Mesenchymal stem cell (in vitro differentiated cells and primary cell): ENCODE data around the gene SETD6.

ENCODE experiments used
- DNase-seq: peaks from one replicate; pipeline ENCODE4 v3.0.0-alpha.2; 2013
- H2AFZ ChIP-seq: one replicate; pipeline ENCODE4 v1.6.1; 2013; ENCODE audit warnings: low read depth, mild to moderate bottlenecking, control low read depth, inconsistent platforms, low read length, moderate library complexity
- H2AK5ac ChIP-seq: 2 replicates; pipeline ENCODE4 v1.6.1; 2013; ENCODE audit warnings: low read length, moderate library complexity, mild to moderate bottlenecking, inconsistent platforms; ENCODE audit not compliant: severe bottlenecking
- H2BK120ac ChIP-seq: one replicate; pipeline ENCODE4 v1.6.1; 2013; ENCODE audit warnings: low read depth, mild to moderate bottlenecking, inconsistent platforms, low read length, moderate library complexity
- H2BK12ac ChIP-seq, 2 experiments: one replicate each; pipeline ENCODE4 v1.6.1; 2013; ENCODE audit warnings: inconsistent platforms in 2 of 2, low read length in 2 of 2, mild to moderate bottlenecking in 2 of 2, moderate library complexity in 2 of 2, control low read depth in 1 of 2
- H2BK15ac ChIP-seq: one replicate; pipeline ENCODE4 v1.6.1; 2013; ENCODE audit warnings: mild to moderate bottlenecking, low read depth, inconsistent platforms; ENCODE audit not compliant: poor library complexity, severe bottlenecking
- H2BK5ac ChIP-seq: 2 replicates; pipeline ENCODE4 v1.6.1; 2013; ENCODE audit warnings: low read depth, mild to moderate bottlenecking, low read length, control low read depth, inconsistent platforms; ENCODE audit not compliant: poor library complexity, severe bottlenecking
- H3K14ac ChIP-seq, 2 experiments: one replicate each; pipeline ENCODE4 v1.6.1; 2013; ENCODE audit warnings: inconsistent platforms in 2 of 2, low read length in 2 of 2, control low read depth in 1 of 2, mild to moderate bottlenecking in 1 of 2, moderate library complexity in 1 of 2
- H3K18ac ChIP-seq, 2 experiments: one replicate each; pipeline ENCODE4 v1.6.1; 2013; ENCODE audit warnings: inconsistent platforms in 2 of 2, low read length in 2 of 2, control low read depth in 1 of 2, low read depth in 1 of 2, mild to moderate bottlenecking in 1 of 2
- H3K23ac ChIP-seq, 2 experiments: one replicate each; pipeline ENCODE4 v1.6.1; 2013; ENCODE audit warnings: inconsistent platforms in 2 of 2, low read length in 2 of 2, mild to moderate bottlenecking in 2 of 2, moderate library complexity in 2 of 2, control low read depth in 1 of 2
- H3K27ac ChIP-seq: 2 replicates; pipeline ENCODE4 v1.5.1; 2013; ENCODE audit warnings: mild to moderate bottlenecking, moderate library complexity, low read length, control low read depth, inconsistent platforms; ENCODE audit not compliant: poor library complexity, severe bottlenecking
- H3K27me3 ChIP-seq, 2 experiments: 2 replicates each; pipeline versions ENCODE4 v1.6.1 to v1.7.0; 2013; ENCODE audit warnings: low read length in 2 of 2, mild to moderate bottlenecking in 2 of 2, moderate library complexity in 2 of 2, control low read depth in 1 of 2, inconsistent platforms in 1 of 2; ENCODE audit not compliant: control insufficient read depth in 1 of 2, insufficient read depth in 1 of 2
- H3K36me3 ChIP-seq, 2 experiments: 2 replicates each; pipeline versions ENCODE4 v1.6.1 to v1.7.0; 2013; ENCODE audit warnings: low read length in 2 of 2, control low read depth in 1 of 2, inconsistent platforms in 1 of 2, low read depth in 1 of 2, mild to moderate bottlenecking in 1 of 2; ENCODE audit not compliant: insufficient read depth in 2 of 2, control insufficient read depth in 1 of 2
- H3K4ac ChIP-seq, 2 experiments: one replicate each; pipeline ENCODE4 v1.6.1; 2013; ENCODE audit warnings: inconsistent platforms in 2 of 2, low read length in 2 of 2, mild to moderate bottlenecking in 2 of 2, moderate library complexity in 2 of 2, control low read depth in 1 of 2, low read depth in 1 of 2
- H3K4me1 ChIP-seq: 2 replicates; pipeline ENCODE4 v1.6.1; 2013; ENCODE audit warnings: low read depth, low read length, control low read depth; ENCODE audit not compliant: control insufficient read depth, insufficient read depth
- H3K4me2 ChIP-seq: 2 replicates; pipeline ENCODE4 v1.6.1; 2013; ENCODE audit warnings: low read length, mild to moderate bottlenecking, inconsistent platforms; ENCODE audit not compliant: poor library complexity, severe bottlenecking
- H3K4me3 ChIP-seq, 2 experiments: 2 replicates each; pipeline versions ENCODE4 v1.5.1 to v1.7.0; 2013; ENCODE audit warnings: low read length in 2 of 2, mild to moderate bottlenecking in 2 of 2, control low read depth in 1 of 2, low read depth in 1 of 2; ENCODE audit not compliant: insufficient read depth in 1 of 2
- H3K79me1 ChIP-seq: replicated peaks from 2 replicates; pipeline ENCODE4 v1.6.1; 2013; ENCODE audit warnings: mild to moderate bottlenecking, control low read depth, low read length, inconsistent platforms; ENCODE audit not compliant: poor library complexity, severe bottlenecking
- H3K9ac ChIP-seq: 2 replicates; pipeline ENCODE4 v1.7.0; 2013; ENCODE audit warnings: mild to moderate bottlenecking, low read length, moderate library complexity
- H3K9me3 ChIP-seq: 2 replicates; pipeline ENCODE4 v1.7.0; 2013; ENCODE audit warnings: mild to moderate bottlenecking, low read length; ENCODE audit not compliant: control insufficient read depth
- H4K8ac ChIP-seq: one replicate; pipeline ENCODE4 v1.6.1; 2013; ENCODE audit warnings: inconsistent platforms, mild to moderate bottlenecking, low read length, moderate library complexity
- H4K91ac ChIP-seq: one replicate; pipeline ENCODE4 v1.6.1; 2013; ENCODE audit warnings: mild to moderate bottlenecking, low read length, inconsistent platforms
- WGBS: methylation state at CpG from one replicate; pipeline ENCODE4 v1.1.7; 2013; ENCODE audit warnings: mixed read lengths; 5-methylcytosine and 5-hydroxymethylcytosine counted together

The SETD6 gene

GRCh38 chr16:58532414-58532813 lies 17.1 kb downstream of the SETD6 start:
- no peak for DNase-seq
- no peak overlapping the region for H2BK120ac ChIP-seq
- no peak overlapping the region for H3K4me2 ChIP-seq
- H3K9me3 ChIP-seq: no peaks in the 10 kb centered on the region
- no peak overlapping the region for H2BK12ac ChIP-seq
- no peak overlapping the region for H3K4ac ChIP-seq
- no peak overlapping the region for H3K27ac ChIP-seq
- no peaks in the 10 kb centered on the region for H3K27me3 ChIP-seq
- peaks cover 23% of the 10 kb centered on the region for H3K79me1 ChIP-seq
- no peak overlapping the region for H3K14ac ChIP-seq
- H4K8ac ChIP-seq: no peak overlapping the region
- no peak overlapping the region for H3K4me3 ChIP-seq
- H3K9ac ChIP-seq: no peak overlapping the region
- H2BK15ac ChIP-seq: no peak overlapping the region
- H3K4me1 ChIP-seq: no peaks in the 10 kb centered on the region
- no peak overlapping the region for H2AFZ ChIP-seq
- H3K36me3 ChIP-seq: peaks cover 29 to 97% of the 10 kb centered on the region in 2 experiments
- H3K18ac ChIP-seq: no peak overlapping the region
- no peak overlapping the region for H4K91ac ChIP-seq
- WGBS: 98% methylated on average over 3 of the region's 3 CpGs
- no peak overlapping the region for H2AK5ac ChIP-seq
- no peak overlapping the region for H2BK5ac ChIP-seq
- H3K23ac ChIP-seq: no peak overlapping the region

GRCh38 chr16:58533751-58534470 lies 18.6 kb downstream of the SETD6 start:
- Histone ChIP-seq H2BK5ac (no peak overlapping the region), H3K27me3 (no peaks in the 10 kb centered on the region), H3K4me3 (no peak overlapping the region), H3K23ac (no peak overlapping the region), H4K91ac (no peak overlapping the region), H2BK15ac (no peak overlapping the region), H3K27ac (no peak overlapping the region), H3K36me3 (peaks cover 31 to 97% of the 10 kb centered on the region in 2 experiments), H2BK120ac (no peak overlapping the region), H2AFZ (no peak overlapping the region), H3K9me3 (no peaks in the 10 kb centered on the region), H2BK12ac (no peak overlapping the region), H2AK5ac (no peak overlapping the region), H3K4ac (no peak overlapping the region), H3K79me1 (peaks cover 23% of the 10 kb centered on the region), H3K4me1 (no peaks in the 10 kb centered on the region), H3K14ac (no peak overlapping the region), H3K9ac (no peak overlapping the region), H3K18ac (no peak overlapping the region), H3K4me2 (no peak overlapping the region), H4K8ac (no peak overlapping the region)
- 96% methylated on average over 12 of the region's 14 CpGs for WGBS
- DNase-seq: no peak

- Histone ChIP-seq H2AK5ac (no peak overlapping the region), H3K14ac (no peak overlapping the region), H3K18ac (no peak overlapping the region), H4K8ac (no peak overlapping the region), H3K27ac (no peak overlapping the region), H2BK5ac (no peak overlapping the region), H3K4me3 (no peak overlapping the region), H3K27me3 (no peaks in the 10 kb centered on the region), H2BK15ac (no peak overlapping the region), H3K36me3 (peaks cover 31 to 97% of the 10 kb centered on the region in 2 experiments), H3K23ac (no peak overlapping the region), H3K9ac (no peak overlapping the region), H3K79me1 (peaks cover 26% of the 10 kb centered on the region), H2AFZ (no peak overlapping the region), H3K4me2 (no peak overlapping the region), H3K4ac (no peak overlapping the region), H4K91ac (no peak overlapping the region), H2BK120ac (no peak overlapping the region), H2BK12ac (no peak overlapping the region), H3K4me1 (no peaks in the 10 kb centered on the region), H3K9me3 (no peaks in the 10 kb centered on the region)
- 100% methylated on average over 2 of the region's 3 CpGs for WGBS
- no peak for DNase-seq
Observed at GRCh38 chr16:58535100-58535499, 19.8 kb downstream of the SETD6 start.

- Histone ChIP-seq H4K8ac (no peak overlapping the region), H3K4me3 (no peak overlapping the region), H3K4ac (no peak overlapping the region), H3K23ac (no peak overlapping the region), H3K79me1 (peaks cover 22% of the 10 kb centered on the region), H3K14ac (no peak overlapping the region), H3K9me3 (no peaks in the 10 kb centered on the region), H2BK120ac (no peak overlapping the region), H3K27ac (no peak overlapping the region), H2AK5ac (no peak overlapping the region), H2BK15ac (no peak overlapping the region), H3K27me3 (no peaks in the 10 kb centered on the region), H2BK5ac (no peak overlapping the region), H2AFZ (no peak overlapping the region), H4K91ac (no peak overlapping the region), H3K18ac (no peak overlapping the region), H3K9ac (no peak overlapping the region), H2BK12ac (no peak overlapping the region), H3K4me1 (no peaks in the 10 kb centered on the region), H3K36me3 (peaks cover 31 to 98% of the 10 kb centered on the region in 2 experiments), H3K4me2 (no peak overlapping the region)
- DNase-seq: no peak
- 100% methylated on average over 4 of the region's 5 CpGs for WGBS
Observed at GRCh38 chr16:58536278-58536677, 21.0 kb downstream of the SETD6 start.
